ENCODE results near the gene PADI1.

- TF ChIP-seq POLR2AphosphoS5 (IDR thresholded peaks at IDR 0.05; ENCODE audit: low read depth, low read length), result no peak
- TF ChIP-seq EGR1 (IDR thresholded peaks at IDR 0.05; ENCODE audit: low read depth), result no peak
- no peak for TF ChIP-seq POLR2A (IDR thresholded peaks at IDR 0.05; ENCODE audit: borderline replicate concordance, extremely low read depth, insufficient read depth, insufficient read length)
- TF ChIP-seq CTCF (IDR thresholded peaks at IDR 0.05 in 2 of 3, conservative IDR thresholded peaks at IDR 0.05 in 1 of 3; ENCODE audit: borderline replicate concordance in 1 of 3, insufficient read depth in 1 of 3, low read depth in 2 of 3, low read length in 2 of 3), result no peak
- TF ChIP-seq SIN3A (IDR thresholded peaks at IDR 0.05; ENCODE audit: low read depth), result no peak
These were observed 6.3 kb upstream of the PADI1 start for GRCh38 chr1:17198476-17199258.
